Measurements from ENCODE around the gene PIK3R6.
"Not testable (repeated sequence)": the region's sequence is repeated elsewhere in the genome, so short reads cannot be mapped to it uniquely, and the experiment has no call there.

PIK3R6 gene

GRCh38 chr17:8823279-8823678 is 44.2 kb downstream of the PIK3R6 start:
- no peak for DNase-seq

DNA sequence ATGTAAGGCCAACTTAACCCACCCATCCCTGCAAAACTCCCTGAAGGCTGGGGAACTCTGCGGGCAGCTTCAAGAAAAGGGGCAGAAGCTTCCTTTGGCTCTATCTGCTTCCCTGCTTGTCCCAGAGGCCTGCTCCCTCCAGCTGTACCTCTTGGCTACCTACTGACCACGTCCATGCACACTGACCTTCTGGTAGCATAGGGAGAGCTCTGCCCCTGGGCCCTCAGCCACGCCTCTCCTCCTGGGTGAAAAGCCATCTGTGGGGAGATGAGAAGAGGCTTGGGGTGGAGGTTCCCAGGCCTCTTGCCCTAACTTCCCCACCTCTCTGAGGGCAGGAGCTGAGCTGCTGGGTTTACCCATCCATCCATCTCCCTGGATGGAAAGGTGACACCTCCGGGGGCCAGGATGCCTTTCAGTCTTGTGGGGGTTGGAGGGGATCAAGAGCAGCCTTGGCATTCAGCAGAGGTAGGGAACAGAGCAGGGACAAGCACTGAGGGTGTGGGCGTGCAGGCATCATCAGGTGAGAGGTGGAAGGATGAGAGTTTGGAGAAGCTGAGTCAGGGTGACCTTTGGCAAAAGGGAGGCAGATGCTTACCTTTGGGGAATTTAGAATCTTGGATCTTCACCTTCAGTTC is 45.0 kb downstream of the PIK3R6 start:
- no peak for DNase-seq

GRCh38 chr17:8821446-8822105 is 45.9 kb downstream of the PIK3R6 start:
- no peak for DNase-seq

- DNase-seq: no peak
Observed at GRCh38 chr17:8820311-8821010, 47.0 kb downstream of the PIK3R6 start.

DNA sequence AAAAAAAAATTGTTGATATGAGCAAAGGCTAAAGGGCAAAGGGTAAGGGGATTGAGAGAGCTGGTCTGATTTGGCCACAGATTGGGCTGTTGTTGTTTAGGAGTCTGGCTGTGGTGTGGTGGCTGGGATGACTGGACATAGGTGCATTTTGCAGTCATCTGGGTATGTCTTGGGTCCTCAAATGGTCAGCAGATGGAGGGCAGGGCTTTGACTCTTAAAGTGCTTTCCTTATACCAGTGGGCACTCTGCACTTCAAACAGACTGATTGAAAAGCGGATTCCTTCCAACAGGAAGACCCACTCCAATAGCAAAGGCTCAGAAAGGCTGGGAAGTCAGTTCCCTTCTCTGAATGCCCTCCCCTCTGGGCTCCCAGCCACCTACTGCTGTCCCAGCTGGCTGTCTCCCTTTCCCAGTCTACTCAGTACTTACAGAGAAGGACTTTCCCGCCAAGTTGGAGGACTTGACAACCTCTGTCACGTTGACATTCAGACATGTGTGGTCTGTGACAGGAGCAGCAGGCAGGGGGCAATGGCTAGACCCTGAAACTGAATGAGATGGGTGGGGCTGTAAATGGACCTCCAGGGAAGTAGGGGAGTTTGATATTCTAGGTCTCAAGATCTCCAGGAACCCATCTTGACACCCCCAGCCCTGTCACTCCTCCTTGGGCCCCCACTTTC is 48.7 kb downstream of the PIK3R6 start:
- DNase-seq: no peak

DNA sequence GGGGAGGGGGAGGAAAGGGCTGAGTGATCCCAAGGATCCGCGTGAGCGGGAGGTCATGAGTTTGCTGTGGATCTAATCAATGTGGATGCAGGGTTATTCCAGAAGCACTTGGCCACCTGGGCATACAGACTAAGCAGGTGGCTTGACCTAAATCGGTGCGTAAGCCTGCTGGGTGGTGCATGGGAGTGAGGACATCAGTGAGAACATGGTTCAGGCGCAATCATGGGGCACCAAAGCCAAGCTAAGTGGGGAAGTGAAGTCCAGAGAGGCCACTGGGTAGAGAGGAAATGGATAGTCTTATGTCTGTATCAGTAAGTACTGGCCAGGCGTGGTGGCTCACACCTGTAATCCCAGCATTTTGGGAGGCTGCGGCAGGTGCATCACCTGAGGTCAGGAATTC is 49.4 kb downstream of the PIK3R6 start:
- no peak for DNase-seq

DNA sequence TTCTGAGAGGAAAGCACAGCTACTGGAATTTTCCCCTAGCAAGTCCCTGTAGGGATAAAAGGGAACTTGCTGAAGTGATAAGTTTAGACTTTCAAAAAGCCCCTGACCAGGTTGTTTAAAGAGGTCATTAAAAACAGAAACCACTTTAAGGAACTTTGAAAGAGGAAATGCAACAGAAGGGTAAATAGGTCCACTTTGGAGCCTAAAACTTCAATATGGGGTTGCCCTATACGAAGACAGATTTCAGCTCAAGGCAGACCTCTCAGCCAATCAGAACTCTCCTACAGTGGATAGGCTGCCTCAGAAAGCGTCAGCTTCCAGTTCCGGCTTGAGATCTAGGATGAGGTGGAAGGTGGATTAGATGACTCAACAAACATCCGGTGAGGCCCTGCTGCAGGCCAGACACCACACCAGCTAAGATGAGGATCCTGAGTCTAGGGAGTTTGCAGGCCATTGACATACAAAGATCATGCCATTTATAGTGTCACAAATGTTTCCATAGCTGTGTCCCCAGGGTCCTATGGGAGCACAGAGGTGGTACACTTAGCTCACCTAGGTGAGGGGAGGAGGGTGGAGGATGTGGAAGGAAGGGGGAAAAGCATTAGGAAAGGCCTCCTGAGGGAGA is 60.4 kb downstream of the PIK3R6 start:
- no peak for DNase-seq

GRCh38 chr17:8806253-8806925 is 61.1 kb downstream of the PIK3R6 start:
- no peak for DNase-seq

DNA sequence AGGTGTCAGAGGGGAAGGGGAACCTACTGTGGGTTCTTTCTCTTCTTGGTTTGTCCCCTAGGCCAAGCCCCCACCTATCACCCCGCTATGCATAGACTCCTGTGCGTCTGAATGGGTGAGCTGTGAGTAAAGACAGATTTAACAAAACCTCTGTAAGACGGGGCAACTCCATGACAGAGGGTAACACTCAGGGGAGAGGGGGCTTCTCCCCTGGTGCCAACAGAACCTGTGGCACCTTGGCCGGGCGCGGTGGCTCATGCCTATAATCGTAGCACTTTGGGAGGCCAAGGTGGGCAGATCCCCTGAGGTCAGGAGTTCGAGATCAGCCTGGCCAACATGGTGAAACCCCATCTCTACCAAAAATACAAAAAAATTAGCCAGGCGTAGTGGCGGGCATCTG is 62.1 kb downstream of the PIK3R6 start:
- not testable (repeated sequence) for DNase-seq

DNA sequence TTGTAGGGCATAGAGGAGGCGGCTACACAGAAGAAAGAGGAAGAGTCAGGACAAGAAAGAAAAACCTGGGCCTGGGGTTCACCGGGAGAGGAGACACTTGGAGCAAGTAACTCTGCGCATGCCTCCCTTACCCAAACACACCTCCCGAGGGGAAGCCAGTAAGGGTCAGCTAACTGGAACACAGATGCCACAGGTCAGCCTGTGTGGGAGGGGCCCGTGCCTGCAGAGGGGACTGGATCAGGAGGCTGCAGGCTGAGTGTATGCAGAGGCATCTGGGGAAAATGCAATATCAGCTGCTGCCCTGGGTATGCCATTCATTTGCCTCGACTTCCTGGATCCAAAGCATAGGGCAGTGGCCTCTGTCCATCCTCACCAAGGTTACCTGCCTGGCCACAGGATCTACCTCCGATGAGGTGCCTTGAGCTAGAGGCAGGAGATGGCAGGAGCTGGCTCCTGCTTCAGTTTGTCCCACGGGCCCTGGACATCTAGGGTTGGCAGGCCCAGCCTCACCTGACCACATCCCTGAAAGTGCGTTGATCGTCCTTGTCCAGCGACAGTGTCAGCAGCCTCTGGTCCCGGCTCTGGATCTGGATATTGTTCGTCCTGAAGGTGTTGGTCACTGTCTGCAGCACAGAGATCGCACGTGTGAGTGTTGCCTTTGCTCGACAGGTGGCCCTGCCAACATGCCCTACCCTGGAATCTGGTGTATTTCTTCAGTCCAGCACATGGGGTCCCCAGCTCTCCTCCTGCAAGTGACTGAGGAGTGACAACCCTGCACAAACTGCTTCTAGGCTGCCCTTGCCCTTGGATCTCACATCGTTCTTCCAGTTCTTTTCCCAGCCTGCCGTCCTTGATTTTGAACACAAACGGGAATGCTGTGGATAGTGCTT is 63.7 kb downstream of the PIK3R6 start:
- no peak for DNase-seq

DNA sequence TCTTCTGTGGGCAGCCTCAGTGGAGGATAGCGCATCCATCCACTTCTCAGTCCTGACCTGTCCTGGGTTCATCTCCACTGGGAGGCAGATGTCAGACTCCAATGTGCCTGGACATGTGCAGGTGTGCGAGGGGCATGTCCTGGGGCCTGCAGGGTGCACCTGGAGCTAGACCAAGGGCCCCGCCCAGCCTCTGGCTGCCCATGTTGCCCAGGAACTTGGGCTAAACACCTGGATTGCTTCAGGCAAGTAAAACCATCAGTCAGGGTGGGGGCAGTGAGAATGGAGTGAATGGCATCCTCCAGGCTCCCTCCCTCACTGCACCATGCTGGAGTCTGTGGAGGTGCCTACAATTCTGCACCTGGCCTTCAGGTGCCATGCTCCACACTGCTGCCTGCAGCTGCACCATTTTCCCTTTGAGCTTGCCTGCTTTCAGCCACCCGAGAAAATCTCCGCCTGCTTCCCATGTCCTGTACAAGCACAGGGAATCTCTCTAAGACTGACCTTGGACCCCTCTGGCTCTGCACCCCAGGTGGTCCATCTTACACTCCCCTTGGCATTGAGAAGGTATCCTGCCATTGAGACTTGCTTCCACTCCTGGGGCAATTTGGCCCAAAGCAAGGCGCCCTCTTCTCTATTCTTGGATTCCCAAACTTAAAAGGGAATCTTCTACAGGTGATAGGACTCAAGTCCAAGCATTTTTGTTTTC is 66.2 kb downstream of the PIK3R6 start:
- DNase-seq: no peak

- no peak for DNase-seq
Observed at GRCh38 chr17:8800656-8801055, 66.8 kb downstream of the PIK3R6 start.

GRCh38 chr17:8799570-8800212 is 67.8 kb downstream of the PIK3R6 start:
- no peak for DNase-seq

DNA sequence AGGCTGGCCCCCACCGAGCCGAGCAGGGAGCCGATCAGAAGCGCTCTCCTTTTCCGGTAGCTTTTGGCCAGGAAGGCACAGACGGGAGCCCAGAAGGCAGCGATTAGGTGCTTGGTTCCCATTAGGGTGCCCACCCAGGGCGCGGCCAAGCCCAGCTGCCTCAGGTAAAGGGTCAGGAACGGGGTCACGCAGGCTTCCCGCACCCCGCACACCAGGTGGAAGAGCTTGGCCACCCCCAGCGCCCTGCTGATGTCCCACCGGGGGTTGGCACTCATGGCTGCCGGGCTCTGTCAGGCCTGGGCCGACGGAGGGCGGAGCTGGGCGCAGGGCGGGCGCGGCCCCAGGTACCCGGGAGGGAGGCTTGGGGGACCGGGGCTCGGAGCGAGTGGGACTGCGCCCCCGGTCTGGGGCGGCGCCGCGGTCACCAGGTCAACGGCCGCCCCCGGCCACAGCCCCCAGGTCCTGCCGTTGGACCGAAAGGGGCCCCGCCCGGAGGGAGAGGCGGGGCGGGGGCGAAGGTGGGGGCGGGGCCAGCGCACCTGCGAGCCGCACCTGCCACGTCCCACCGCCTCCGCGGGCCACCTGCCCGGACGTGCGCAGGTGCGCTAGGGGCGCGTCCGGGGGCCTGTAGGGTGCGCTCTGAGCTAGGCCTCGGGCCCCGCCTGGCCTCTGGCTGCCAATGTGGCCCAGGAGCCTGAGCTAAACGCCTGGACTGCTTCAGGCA is 68.5 kb downstream of the PIK3R6 start, which contains the start of gene MFSD6L:
TSS of gene MFSD6L (minus strand) at position 520 of the 724 bp plus-strand sequence. CDS start at position 275, 245 bp downstream.
- no peak for DNase-seq

GRCh38 chr17:8798176-8798845 is 69.2 kb downstream of the PIK3R6 start:
- DNase-seq: no peak

- DNase-seq: no peak
Observed at GRCh38 chr17:8797621-8798175, 69.8 kb downstream of the PIK3R6 start.

DNA sequence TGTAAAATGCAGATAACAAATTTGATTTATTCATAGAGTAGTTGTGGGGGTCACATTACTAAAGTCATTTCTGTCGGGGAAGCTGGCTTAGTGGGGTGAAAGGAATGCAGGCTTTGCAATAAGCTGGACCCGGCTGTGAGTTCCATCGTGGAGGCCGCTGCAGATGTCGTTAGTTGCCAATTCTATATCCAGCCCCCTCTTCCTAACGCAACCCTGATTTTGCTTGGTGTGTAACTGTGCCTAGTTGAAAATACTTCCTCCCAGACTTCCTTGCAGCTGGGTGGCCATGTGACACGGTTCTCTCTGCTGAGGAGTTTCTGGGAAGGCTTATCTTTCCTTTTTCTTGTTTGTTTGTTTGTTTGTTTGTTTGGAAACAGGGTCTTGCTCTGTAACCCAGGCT is 72.8 kb downstream of the PIK3R6 start:
- no peak for DNase-seq

- no peak for DNase-seq
Observed at GRCh38 chr17:8793649-8794048, 73.8 kb downstream of the PIK3R6 start.

DNA sequence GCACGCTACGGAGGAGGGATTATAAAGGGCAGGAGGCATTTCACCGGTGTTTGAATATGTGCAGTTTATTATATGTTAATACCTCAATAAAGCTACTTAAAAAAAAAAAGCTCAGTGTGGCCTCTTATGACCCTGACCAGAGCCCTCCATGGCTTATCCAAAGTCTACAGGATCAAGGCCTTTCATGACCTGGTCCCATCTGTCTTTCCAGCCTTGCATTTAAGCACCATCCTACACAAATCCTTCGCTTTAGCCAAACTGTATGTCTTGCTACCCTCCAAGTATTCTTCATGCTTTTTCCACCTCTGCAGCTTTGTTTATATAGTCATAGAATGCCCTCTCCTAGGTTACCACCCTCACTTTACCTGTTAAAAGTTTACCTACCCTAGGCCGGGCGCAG is 74.8 kb downstream of the PIK3R6 start:
- no peak for DNase-seq

Data from NCI-H1048 (cell line).